Ovary (tissue), 9 donors: ENCODE data around the gene SLC30A2. TPM values are rescaled to one million over a fixed set of nuclear protein-coding genes. Genes with fewer than 3 reads are reported as not detected.

Experiments used
- DNase-seq, 5 donors: peaks; one replicate each; pipeline ENCODE4 v3.0.0-alpha.2; 2019 to 2020
- H3K27ac ChIP-seq, 2 donors: fragments of 200-600 bp; one replicate each; pipeline versions ENCODE4 v1.5.1 to v1.8.0; 2019 to 2022
- H3K27me3 ChIP-seq: fragments of 200-600 bp; one replicate; pipeline ENCODE4 v1.8.0; 2022
- H3K36me3 ChIP-seq: fragments of 200-600 bp; sonication (generic); one replicate; pipeline ENCODE4 v1.5.1; 2019
- H3K4me1 ChIP-seq: one replicate; pipeline ENCODE4 v1.8.1; 2013; ENCODE audit warnings: mild to moderate bottlenecking, moderate library complexity; ENCODE audit not compliant: insufficient read depth
- H3K4me3 ChIP-seq: fragments of 200-600 bp; sonication (generic); one replicate; pipeline ENCODE4 v1.5.1; 2017
- H3K9me3 ChIP-seq, 2 donors: fragments of 200-600 bp in 1 of 2; sonication (generic) in 1 of 2; one replicate each; pipeline versions ENCODE4 v1.5.1 to v1.8.1; 2013 to 2019; ENCODE audit warnings: mild to moderate bottlenecking in 1 of 2, moderate library complexity in 1 of 2
- EP300 ChIP-seq: sonication (generic); formaldehyde crosslinking; IDR thresholded peaks from one replicate; pipeline ENCODE4 v1.6.1; 2017; ENCODE audit warnings: antibody characterized with exemption
- POLR2A ChIP-seq: fragments of 450-650 bp; IDR thresholded peaks from one replicate; pipeline ENCODE4 v1.6.1; 2017; ENCODE audit warnings: antibody characterized with exemption, mild to moderate bottlenecking, moderate library complexity
- WGBS, 3 donors: extraction: QIAGEN DNeasy Blood & Tissue Kit in 1 of 3; methylation state at CpG; one replicate each; pipeline versions ENCODE4 v1.1.5 to v1.1.7; 2013 to 2017; 5-methylcytosine and 5-hydroxymethylcytosine counted together
- intact Hi-C, 4 donors: fragments of 100-400 bp; cut with DNase I; formaldehyde crosslinking; loops; one replicate each; pipeline versions ENCODE4 v1.11.0 to v1.15.1; 2022 to 2023
- polyA plus RNA-seq, 2 donors: library from polyadenylated mRNA; stranded (reverse); fragments of 200-250 nt in 1 of 2; fragments of 350-450 nt in 1 of 2; fragmentation: Illumina TruSeq in 1 of 2; extraction: RNeasy Lipid Tissue Mini Kit (QIAGEN cat#74804) in 1 of 2; gene quantifications; one replicate each; pipeline ENCODE4 v1.2.3, GENCODE V29; 2013 to 2014
- total RNA-seq, 7 donors: library from RNA; depleted of rRNA in 2 of 7; stranded (reverse); fragments of >200 nt in 2 of 7; fragmentation: NEBNext Ultra II Directional in 3 of 7; extraction: Animal tissue kit (Norgen Biotek cat#: 25700) in 3 of 7; gene quantifications; one replicate each; pipeline versions ENCODE4 v1.1.0 to v1.2.4, GENCODE V29; 2016 to 2023
- TF ChIP-seq, protein P1 (sequence below), 3 donors: fragments of 450-650 bp in 2 of 3; fragments of 200-600 bp in 1 of 3; IDR thresholded peaks; one replicate each; pipeline versions ENCODE4 v1.5.1 to v1.8.0; 2016 to 2022; ENCODE audit warnings: antibody characterized with exemption in 3 of 3, mild to moderate bottlenecking in 1 of 3
- donor health status: DM: no; HTN: no; CAD: no; lungs with moderate emphysema.
- donor health status: DM: no; HTN: no; CAD: no.
- donor health status: Bipolar disorder and iron deficiency.
- donor health status: DM: yes; HTN: yes; CAD: no.
- donor health status: DM: no; HTN: no; CAD: no.
- donor health status: DM: yes; HTN: yes; CAD: no.

Gene SLC30A2
- total and polyA plus RNA-seq, 9 donors: 0.11 to 0.80 (median 0.17) TPM; not detected in 5

- WGBS, 3 donors: 69 to 75% (median 71%) methylated on average over 7 of the region's 7 CpGs
Measured at GRCh38 chr1:26041401-26041800, 4.5 kb downstream of the SLC30A2 start.

GRCh38 chr1:26038904-26039303, 7.0 kb downstream of the SLC30A2 start:
- TF ChIP-seq, protein P1, sequence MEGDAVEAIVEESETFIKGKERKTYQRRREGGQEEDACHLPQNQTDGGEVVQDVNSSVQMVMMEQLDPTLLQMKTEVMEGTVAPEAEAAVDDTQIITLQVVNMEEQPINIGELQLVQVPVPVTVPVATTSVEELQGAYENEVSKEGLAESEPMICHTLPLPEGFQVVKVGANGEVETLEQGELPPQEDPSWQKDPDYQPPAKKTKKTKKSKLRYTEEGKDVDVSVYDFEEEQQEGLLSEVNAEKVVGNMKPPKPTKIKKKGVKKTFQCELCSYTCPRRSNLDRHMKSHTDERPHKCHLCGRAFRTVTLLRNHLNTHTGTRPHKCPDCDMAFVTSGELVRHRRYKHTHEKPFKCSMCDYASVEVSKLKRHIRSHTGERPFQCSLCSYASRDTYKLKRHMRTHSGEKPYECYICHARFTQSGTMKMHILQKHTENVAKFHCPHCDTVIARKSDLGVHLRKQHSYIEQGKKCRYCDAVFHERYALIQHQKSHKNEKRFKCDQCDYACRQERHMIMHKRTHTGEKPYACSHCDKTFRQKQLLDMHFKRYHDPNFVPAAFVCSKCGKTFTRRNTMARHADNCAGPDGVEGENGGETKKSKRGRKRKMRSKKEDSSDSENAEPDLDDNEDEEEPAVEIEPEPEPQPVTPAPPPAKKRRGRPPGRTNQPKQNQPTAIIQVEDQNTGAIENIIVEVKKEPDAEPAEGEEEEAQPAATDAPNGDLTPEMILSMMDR (IDR thresholded peaks at IDR 0.05): no peak
- TF ChIP-seq EP300: no peak
- TF ChIP-seq POLR2A: no peak
- peak in 1 of 5 donors; percentile 12 for DNase-seq
- Histone ChIP-seq H3K4me3 (no peak overlapping the region), H3K27me3 (no peaks in the 10 kb centered on the region), H3K4me1 (peaks cover 1% of the 10 kb centered on the region), H3K9me3 (no peaks in the 10 kb centered on the region), H3K36me3 (no peaks in the 10 kb centered on the region), H3K27ac (no peak overlapping the region)
- 54 to 61% (median 61%) methylated on average over 6 of the region's 6 CpGs for WGBS, 3 donors
- intact Hi-C loops: loop anchor here in 3 of 4 donors (5.0 to 10.0 kb wide), 3 partner anchors 103 to 116 kb away; partner anchors contain the start of gene FAM110D (in 1 of the 3)

More at GRCh38 chr1:26041401-26041800, 4.5 kb downstream of the SLC30A2 start:
- no peaks in the 10 kb centered on the region for H3K9me3 ChIP-seq
- peak in 1 of 5 donors; percentile 5 for DNase-seq
- peaks cover 3% of the 10 kb centered on the region for H3K27me3 ChIP-seq
- H3K36me3 ChIP-seq: no peaks in the 10 kb centered on the region
- no peak overlapping the region for H3K27ac ChIP-seq
- no peak overlapping the region for H3K4me3 ChIP-seq
- intact Hi-C loops: loop anchor here in 1 of 4 donors (2.0 kb wide), 1 partner anchor 101 kb away; no protein-coding TSS in a partner anchor
- H3K4me1 ChIP-seq: no peaks in the 10 kb centered on the region
- no peak for TF ChIP-seq POLR2A
- TF ChIP-seq EP300: no peak
- TF ChIP-seq, protein P1 (IDR thresholded peaks at IDR 0.05): no peak

DNA sequence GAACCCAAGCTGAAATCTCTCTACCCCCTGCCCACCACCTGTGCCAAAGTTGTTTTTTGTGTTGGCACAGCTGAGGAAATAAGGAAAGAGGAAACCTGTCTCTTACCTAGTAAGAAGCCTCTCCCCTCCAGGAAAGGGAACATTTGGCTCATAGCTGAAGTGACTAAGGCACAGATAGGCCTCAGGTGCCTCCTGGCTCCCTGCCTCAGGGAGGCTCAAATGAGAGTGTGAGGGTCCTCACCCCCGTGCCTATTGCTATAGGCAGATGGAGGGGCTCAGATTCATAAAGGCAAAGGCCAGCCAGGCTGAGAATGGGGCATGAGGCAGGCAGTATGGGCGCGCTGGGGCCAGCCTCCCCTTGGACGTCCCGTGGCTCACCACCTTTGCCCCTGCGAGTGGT, 7.4 kb downstream of the SLC30A2 start:
- intact Hi-C loops: loop anchor here in 3 of 4 donors (5.0 to 10.0 kb wide), 3 partner anchors 104 to 116 kb away; partner anchors contain the start of gene FAM110D (in 1 of the 3)

DNA sequence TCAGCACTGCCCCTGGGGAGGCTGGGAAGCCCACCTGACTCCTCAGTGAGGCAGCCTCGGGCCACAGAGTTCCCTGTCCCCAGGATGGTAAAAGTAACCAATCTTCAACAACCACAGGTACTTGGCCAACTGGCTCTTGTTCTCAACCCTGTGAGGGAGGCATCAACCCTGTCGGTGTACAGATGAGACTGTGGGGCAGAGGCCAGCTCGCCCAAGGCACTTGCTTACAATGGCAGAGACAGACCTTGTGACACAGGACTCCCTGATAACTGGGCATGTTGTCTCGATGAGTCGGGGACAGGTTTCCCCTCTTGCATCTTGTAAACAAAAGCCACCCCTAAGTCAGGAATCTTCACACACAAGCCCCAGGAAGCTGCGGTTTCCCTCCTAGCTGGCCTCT, 8.0 kb downstream of the SLC30A2 start:
- Histone ChIP-seq H3K4me1 (peaks cover 1% of the 10 kb centered on the region), H3K27ac (no peak overlapping the region), H3K27me3 (no peaks in the 10 kb centered on the region), H3K36me3 (no peaks in the 10 kb centered on the region), H3K4me3 (no peak overlapping the region), H3K9me3 (no peaks in the 10 kb centered on the region)
- WGBS, 3 donors: 57 to 64% (median 59%) methylated on average over 6 of the region's 6 CpGs
- intact Hi-C loops: loop anchor here in 3 of 4 donors (5.0 to 10.0 kb wide), 3 partner anchors 104 to 117 kb away; partner anchors contain the start of gene FAM110D (in 1 of the 3)
- TF ChIP-seq EP300: no peak
- peak in 1 of 5 donors; percentile 16 for DNase-seq

More for the DNA sequence above, 7.4 kb downstream of the SLC30A2 start:
- no peak overlapping the region for H3K4me3 ChIP-seq
- TF ChIP-seq, protein P1 (IDR thresholded peaks at IDR 0.05): no peak
- no peak for TF ChIP-seq EP300
- TF ChIP-seq POLR2A: no peak
- no peak overlapping the region for H3K27ac ChIP-seq
- peaks cover 1% of the 10 kb centered on the region for H3K4me1 ChIP-seq
- H3K27me3 ChIP-seq: no peaks in the 10 kb centered on the region
- H3K36me3 ChIP-seq: no peaks in the 10 kb centered on the region
- 65 to 88% (median 71%) methylated on average over 6 of the region's 6 CpGs for WGBS, 3 donors
- DNase-seq: peak in 1 of 5 donors; percentile 13
- no peaks in the 10 kb centered on the region for H3K9me3 ChIP-seq

- H3K27me3 ChIP-seq: no peaks in the 10 kb centered on the region
- peak overlapping the region in 1 of 2 donors; percentile 90 for H3K27ac ChIP-seq
- peak in 1 of 5 donors; percentile 48 for DNase-seq
- peaks cover 1% of the 10 kb centered on the region for H3K4me1 ChIP-seq
- no peaks in the 10 kb centered on the region for H3K36me3 ChIP-seq
- TF ChIP-seq EP300 (no peak), POLR2A (no peak)
- TF ChIP-seq, protein P1 (IDR thresholded peaks at IDR 0.05): no peak
- WGBS, 3 donors: 49 to 55% (median 54%) methylated on average over 9 to 11 of the region's 11 CpGs
- no peak overlapping the region for H3K4me3 ChIP-seq
- H3K9me3 ChIP-seq: no peaks in the 10 kb centered on the region
- intact Hi-C loops: loop anchor here in 3 of 4 donors (5.0 to 10.0 kb wide), 3 partner anchors 105 to 118 kb away; partner anchors contain the start of gene FAM110D (in 1 of the 3)
Measured at GRCh38 chr1:26036756-26037281, 9.1 kb downstream of the SLC30A2 start.
